Measurements from ENCODE around the gene TAX1BP1.
A peak's percentile ranks its signal among the peaks of the same experiment; 100 is the strongest.
"Not testable (repeated sequence)": the region's sequence is repeated elsewhere in the genome, so short reads cannot be mapped to it uniquely, and the experiment has no call there.

The TAX1BP1 gene

GRCh38 chr7:27740449-27741086, 606 bp downstream of the TAX1BP1 start:
- peak; percentile 92 for DNase-seq

DNA sequence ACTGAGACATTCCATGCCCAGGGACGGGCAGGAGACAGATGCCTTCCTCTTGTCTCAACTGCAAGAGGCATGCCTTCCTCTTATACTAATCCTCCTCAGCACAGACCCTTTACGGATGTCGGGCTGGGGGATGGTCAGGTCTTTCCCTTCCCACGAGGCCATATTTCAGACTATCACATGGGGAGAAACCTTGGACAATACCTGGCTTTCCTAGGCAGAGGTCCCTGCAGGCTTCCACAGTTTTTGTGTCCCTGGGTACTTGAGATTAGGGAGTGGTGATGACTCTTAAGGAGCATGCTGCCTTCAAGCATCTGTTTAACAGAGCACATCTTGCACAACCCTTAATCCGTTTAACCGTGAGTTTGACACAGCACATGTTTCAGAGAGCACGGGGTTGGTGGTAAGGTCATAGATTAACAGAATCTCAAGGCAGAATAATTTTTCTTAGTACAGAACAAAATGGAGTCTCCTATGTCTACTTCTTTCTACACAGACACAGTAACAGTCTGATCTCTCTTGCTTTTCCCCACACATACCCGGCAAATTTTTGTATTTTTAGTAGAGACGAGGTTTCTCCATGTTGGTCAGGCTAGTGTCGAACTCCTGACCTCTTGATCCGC, 2.2 kb downstream of the TAX1BP1 start:
- not testable (repeated sequence) for DNase-seq

- DNase-seq = no peak
Measured at GRCh38 chr7:27745064-27745583, 5.2 kb downstream of the TAX1BP1 start.

DNA sequence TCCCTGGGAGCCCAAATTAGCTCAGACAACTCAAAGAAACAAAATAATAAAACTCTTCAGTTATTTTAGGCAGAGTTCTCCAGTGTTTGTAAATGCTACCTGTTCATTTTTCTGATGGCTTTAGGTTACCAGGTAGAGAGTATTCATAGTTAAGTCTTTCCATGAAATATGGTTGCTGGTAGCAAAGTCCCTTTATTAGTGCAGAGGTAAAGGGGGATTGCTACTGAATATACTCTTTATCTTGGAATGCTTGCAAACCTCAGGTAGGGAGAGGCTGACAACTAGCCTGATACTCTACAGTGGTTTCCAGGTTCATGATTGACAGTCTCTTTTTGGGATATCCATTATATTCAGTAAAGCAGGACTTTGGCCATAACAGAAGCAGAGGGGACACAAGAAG, 6.5 kb downstream of the TAX1BP1 start:
- no peak for DNase-seq

DNA sequence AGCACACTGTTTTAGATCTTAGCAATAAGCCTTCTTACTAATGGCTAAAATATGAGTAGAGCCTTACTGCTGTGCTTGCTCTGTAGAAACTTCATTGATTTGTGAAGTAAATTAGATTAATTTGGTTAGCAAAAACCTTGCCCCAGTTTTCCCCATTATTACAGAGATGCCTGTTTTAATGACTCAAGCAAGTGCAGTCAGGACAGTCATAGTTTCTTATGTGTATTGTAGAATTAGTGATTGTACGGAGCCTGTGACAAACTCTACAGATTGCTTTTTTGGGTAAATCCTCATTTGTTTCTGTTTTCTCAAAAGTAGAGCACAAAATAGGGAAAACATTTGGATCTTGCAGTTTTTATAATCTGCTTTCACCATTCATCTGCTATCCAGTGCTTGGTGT, 7.0 kb downstream of the TAX1BP1 start:
- DNase-seq = no peak

DNA sequence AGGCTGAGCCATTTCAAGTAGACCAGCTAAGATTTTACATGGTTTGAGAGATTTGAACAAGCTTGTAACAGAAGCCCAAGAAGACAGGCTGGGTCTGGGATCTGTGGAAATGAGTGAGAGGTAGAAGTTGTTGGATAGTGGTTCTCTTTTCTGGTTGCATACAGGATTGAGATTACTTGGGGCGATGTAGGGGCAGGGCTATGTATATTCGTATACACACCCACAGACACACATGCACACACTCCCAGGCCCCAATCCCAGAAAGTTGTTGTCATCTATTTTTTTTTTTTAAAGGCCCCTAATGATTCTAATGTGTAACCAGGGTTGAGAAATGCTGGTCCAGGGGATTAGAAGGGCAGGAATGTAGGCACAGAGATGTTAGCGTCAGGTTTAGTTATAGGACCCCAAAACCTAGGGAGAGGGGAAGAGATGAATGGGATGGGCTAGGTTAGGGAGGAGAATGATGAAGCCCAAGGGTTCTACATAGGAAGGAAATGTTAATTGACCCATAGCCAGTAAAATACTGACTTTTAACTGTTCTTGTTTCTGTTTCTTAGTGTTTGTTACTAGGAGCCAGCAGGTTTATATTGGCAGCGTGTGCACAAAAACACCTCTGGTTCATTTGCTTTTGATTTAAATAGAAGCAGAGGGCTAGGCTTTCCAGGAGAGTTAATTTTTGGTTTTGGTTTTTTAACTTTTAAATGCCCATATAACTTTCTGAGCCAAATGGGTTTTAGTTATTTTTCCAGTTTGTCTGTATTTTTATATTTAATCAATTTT, 7.8 kb downstream of the TAX1BP1 start:
- no peak for DNase-seq

GRCh38 chr7:27750316-27750715, 10.4 kb downstream of the TAX1BP1 start:
- DNase-seq = no peak

GRCh38 chr7:27751888-27752660, 12.1 kb downstream of the TAX1BP1 start:
- no peak for DNase-seq

GRCh38 chr7:27753863-27754262, 13.9 kb downstream of the TAX1BP1 start:
- no peak for DNase-seq

- no peak for DNase-seq
Measured at GRCh38 chr7:27756298-27756697, 16.3 kb downstream of the TAX1BP1 start.

- DNase-seq = no peak
Measured at GRCh38 chr7:27759491-27759890, 19.5 kb downstream of the TAX1BP1 start.

DNA sequence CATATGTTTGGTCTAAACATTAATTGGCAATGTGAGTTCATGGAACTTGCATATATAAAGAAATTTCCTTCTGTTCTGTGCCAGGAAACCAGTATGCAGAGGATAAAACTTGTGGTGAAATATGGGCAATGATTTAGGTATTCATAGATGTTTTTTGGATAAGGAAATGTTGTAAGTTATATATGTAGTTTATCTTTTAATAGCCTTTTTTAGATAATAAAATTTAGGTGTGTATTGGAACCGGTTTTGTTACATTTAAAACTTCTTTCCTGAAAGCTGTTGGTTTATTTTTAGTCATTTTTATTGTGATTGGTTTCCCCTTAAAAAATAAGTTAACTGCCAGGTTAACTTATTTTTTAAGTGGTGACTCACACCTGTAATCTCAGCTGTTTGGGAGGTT, 22.1 kb downstream of the TAX1BP1 start:
- DNase-seq = no peak

DNA sequence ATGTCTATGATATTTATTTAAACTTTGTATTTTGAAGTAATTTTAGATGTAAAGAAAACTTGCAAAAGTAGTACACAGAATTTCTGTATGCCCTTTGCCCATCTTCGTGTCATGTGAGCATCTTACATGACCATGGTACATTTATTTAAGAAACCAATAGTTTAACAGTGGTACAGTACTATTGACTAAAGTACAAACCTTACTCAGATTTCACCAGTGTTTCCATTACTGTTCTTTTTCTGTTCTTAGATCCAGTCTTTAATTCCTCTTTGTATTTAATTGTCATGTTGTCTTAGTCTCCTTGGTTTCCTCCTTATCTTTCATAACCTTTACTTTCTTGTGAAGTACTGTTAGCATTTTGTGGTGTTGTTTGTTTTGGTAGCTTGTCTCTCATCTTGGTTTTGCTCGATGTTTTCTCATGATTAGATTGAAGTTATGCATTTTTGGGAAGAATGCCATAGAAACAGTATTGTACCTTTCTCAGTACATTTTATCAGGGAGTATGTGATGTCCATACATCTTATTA, 24.1 kb downstream of the TAX1BP1 start:
- no peak for DNase-seq

- no peak for DNase-seq
Measured at GRCh38 chr7:27765841-27766240, 25.9 kb downstream of the TAX1BP1 start.

DNA sequence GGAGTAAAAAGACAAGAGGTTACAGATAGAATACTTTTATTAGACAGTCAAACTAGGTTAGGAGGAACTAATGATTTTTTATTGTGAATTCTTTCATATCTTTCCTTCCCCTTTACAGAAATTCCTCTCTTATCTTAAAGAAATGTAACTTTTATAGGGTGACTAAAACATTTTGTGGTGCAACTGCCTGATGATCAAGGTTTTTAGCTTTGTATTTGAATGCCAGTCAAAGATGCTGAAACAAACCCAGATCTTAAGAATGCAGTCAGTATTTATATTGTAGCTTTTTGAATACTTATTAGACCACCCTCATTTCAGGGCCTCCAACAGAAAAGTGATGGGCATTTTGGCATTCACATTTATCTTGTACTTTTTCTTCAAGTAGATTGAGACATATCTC, 27.4 kb downstream of the TAX1BP1 start:
- DNase-seq = no peak

GRCh38 chr7:27771111-27771510, 31.1 kb downstream of the TAX1BP1 start:
- no peak for DNase-seq

DNA sequence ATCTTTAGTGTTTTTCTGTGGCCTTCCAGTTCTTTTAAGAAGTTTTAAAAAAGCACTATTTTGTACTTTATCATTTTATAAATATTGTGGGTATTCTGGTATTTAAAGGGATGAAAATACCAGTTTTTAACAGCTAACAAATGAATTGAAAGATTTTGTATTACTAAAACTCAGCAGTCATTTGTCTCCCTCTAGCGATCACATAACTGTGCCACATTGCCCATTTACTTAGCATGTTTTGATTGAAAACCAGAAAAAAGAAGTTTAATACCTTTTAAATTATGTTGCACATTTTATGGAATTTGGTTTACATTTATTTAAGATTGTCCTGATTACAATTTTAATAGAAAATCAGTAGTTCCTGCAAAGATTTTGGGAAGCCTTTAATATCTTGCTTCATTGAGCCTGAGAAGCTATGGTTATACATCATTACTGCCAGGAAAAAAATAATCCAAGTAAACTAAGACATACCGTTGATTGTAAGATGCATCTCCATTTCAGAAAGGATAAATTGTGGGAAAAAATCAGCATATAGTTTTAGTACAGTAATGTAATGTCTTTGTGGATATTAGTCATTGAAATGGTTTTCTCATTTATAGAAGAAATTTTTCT, 34.9 kb downstream of the TAX1BP1 start:
- DNase-seq = no peak

- DNase-seq = no peak
Measured at GRCh38 chr7:27775782-27776181, 35.8 kb downstream of the TAX1BP1 start.

DNA sequence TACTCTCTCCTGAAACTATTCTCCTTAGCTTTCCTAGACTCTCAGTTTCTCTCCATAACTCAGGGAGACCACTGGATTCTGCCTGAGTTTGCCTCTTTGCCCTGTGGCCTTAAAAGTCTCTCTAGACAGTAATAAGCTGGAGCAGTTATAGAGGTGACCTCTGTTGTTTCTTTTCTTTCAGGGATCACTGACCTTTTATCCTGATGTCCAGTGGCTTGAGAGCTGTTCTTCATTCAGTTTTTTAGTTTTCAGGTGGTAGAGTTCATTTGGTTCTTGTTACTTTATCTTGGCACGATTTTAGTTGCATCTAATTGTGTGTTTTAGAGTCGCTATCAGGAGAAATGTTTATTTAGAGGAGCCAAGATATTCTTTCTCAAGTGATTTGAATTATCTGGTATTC, 37.7 kb downstream of the TAX1BP1 start:
- DNase-seq = no peak

DNA sequence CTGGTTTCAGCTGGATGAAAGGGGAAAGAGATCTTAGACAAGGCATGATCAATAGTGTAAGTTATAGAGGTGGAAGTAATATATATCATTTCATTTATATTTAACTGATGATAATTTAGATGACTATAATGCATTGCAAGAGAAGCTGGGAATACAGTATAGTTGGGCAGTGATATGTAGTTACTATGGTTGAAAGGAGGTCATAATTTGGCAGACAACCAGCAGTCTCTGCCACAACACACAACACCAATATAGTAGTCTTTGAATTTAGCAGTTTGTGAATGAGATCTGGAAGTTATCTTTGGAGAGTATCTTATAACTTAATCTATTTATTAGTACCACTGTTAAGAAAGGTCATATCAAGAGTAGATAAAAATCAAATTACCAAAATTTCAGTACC, 39.9 kb downstream of the TAX1BP1 start:
- no peak for DNase-seq

- DNase-seq = no peak
Measured at GRCh38 chr7:27781188-27781587, 41.2 kb downstream of the TAX1BP1 start.

DNA sequence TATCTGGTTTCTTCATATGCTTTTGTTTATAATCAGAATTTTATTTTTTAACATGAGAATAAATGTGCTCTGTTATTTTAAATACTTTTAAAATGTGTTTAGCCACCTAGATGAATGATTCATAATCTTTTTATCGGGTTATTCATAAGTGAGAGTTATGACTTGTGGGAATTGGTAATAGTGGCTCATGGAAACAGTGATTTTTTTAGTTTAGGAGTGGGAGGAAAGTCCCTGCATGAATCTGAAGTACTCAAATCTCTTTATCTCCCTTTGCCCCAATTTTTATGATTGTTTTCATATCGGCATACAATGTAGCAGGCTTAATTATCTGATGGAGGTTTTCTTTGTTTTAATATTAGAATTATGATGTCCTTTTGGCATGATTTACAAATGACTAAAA, 42.9 kb downstream of the TAX1BP1 start:
- no peak for DNase-seq
